Diencephalon (tissue), 1 donor: Measurements from ENCODE around the gene ZNF513. TPM values are rescaled to one million over a fixed set of nuclear protein-coding genes. Genes with fewer than 3 reads are reported as not detected.

Source experiments
- total RNA-seq: library from RNA; depleted of rRNA; stranded (reverse); fragments of >200 nt; gene quantifications from one replicate; pipeline ENCODE4 v1.2.3, GENCODE V29; 2014

The ZNF513 gene
- 14.1 TPM for total RNA-seq

GRCh38 chr2:27380626-27381545 is at the start of gene ZNF513:
Gene ZNF513, minus strand, starts transcription at chr2:27380734. Its CDS starts 208 bp downstream, at chr2:27380526.

DNA sequence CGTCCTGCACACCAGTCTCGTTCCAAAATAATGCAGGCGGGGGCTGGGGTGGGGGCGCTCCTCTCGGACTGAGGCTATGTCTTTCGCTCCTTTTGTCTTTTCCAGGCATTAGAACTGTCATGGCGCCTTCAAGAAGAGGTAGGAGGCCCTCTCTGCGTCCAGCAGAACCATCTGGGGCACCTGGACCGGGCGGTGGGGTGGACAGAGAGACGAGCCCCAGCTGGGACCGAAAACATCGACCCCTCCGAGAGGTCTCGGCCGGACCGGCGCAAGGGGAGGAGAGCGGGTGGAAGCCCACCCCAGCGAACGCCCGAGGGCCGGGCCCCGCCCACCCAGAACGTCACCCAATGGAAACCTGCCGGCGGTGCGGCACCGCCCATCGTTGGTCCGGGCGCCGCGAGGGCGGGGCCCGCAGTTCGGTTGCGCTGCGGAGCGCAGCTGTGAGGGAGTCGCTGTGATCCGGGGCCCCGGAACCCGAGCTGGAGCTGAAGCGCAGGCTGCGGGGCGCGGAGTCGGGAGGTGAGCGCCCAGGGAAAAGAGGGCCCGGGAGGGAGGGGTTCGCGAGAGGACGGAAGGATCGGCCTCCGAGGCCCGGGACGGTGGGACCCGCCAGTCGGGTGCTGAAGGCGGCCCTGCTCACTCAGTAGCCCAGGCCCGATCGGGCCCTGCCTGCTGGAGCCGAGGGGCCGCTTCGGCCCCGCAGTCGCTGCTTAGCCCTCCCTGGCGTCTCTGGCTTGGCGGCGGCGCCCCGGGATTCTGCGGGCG is 47.9 kb upstream of the ZNF513 start, which contains the start of gene NRBP1:
Gene NRBP1, plus strand, starts transcription at position 419 of the 765 bp plus-strand sequence. CDS start 4,643 bp downstream, outside the sequence.

DNA sequence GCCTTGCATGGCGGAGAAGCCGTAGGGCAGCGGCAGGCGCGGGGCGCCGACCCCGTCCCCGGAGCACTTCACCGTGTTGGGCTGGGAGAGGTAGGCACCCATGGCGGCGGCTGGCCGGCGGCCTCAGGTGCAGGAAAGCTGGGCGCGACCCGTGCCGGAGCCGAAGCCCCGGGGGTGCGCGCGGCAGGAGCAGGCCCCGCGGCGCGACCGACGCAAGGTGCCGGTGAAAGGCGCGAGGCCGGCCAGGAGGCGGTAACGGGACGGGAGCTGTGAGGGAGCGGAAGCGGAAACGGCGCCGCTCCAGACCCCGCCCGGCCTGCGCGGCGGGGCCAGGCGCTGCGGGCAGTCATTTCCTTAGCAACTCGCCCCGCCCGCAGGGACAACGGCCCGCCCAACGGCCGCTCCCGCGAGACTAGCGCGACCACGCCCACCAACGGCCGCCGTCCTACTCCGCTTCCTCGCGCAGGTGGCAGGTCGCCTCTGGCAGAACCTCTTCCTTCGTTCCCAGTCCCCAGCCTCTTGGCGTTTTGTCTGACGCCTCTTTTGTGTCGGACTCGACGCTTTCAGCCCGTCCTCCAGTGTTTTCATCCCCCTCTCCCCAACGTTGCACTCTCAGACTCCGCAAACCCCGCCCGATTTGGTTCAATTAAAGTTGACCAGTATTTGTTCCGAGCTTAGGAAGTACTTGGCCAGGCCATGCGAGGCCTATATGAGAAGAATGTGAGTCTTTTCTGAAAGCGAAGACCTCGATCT is 29.0 kb upstream of the ZNF513 start, which contains the start of gene PPM1G:
Gene PPM1G, minus strand, starts transcription at position 271 of the 753 bp plus-strand sequence. Its CDS starts 169 bp downstream, at position 102.

GRCh38 chr2:27370026-27370815 is 10.3 kb downstream of the ZNF513 start, which contains the start of the genes EIF2B4 and SNX17:
Gene EIF2B4, minus strand, starts transcription at chr2:27370338. Its CDS starts 24 bp downstream, at chr2:27370314.
Gene SNX17, plus strand, starts transcription at chr2:27370616. Its CDS starts 128 bp downstream, at chr2:27370744.

GRCh38 chr2:27356382-27357181 is 24.0 kb downstream of the ZNF513 start, which contains the start of gene GTF3C2:
Gene GTF3C2, minus strand, starts transcription at chr2:27356764. Its CDS starts 13,210 bp downstream, at chr2:27343554.

Other genes with a start within 250 kb of the ZNF513 start
- gene PREB, start 246.1 kb downstream of the ZNF513 start, total RNA-seq: 24.7 TPM
- gene PRR30, start 241.3 kb downstream of the ZNF513 start, total RNA-seq: not detected
- gene TCF23, start 231.7 kb downstream of the ZNF513 start, total RNA-seq: not detected
- 57.7 TPM for gene ATRAID, start 168.7 kb downstream of the ZNF513 start, total RNA-seq
- gene SLC5A6, start 168.5 kb downstream of the ZNF513 start, total RNA-seq: 27.7 TPM
- gene CAD, start 163.4 kb downstream of the ZNF513 start, total RNA-seq: 27.2 TPM
- gene SLC30A3, start 117.7 kb downstream of the ZNF513 start, total RNA-seq: 2.1 TPM
- gene DNAJC5G, start 105.3 kb downstream of the ZNF513 start, total RNA-seq: 0.23 TPM
- gene TRIM54, start 98.3 kb downstream of the ZNF513 start, total RNA-seq: not detected
- gene UCN, start 72.3 kb downstream of the ZNF513 start, total RNA-seq: 0.92 TPM
- gene MPV17, start 57.6 kb downstream of the ZNF513 start, total RNA-seq: 45.7 TPM
- 32.3 TPM for gene GTF3C2, start 24.0 kb downstream of the ZNF513 start, total RNA-seq
- gene EIF2B4, start 10.4 kb downstream of the ZNF513 start, total RNA-seq: 23.8 TPM
- 66.0 TPM for gene SNX17, start 10.1 kb downstream of the ZNF513 start, total RNA-seq
- 67.1 TPM for gene PPM1G, start 28.9 kb upstream of the ZNF513 start, total RNA-seq
- gene NRBP1, start 47.9 kb upstream of the ZNF513 start, total RNA-seq: 78.2 TPM
- 0.46 TPM for gene KRTCAP3, start 61.6 kb upstream of the ZNF513 start, total RNA-seq
- gene IFT172, start 109.0 kb upstream of the ZNF513 start, total RNA-seq: 42.0 TPM
- 52.8 TPM for gene FNDC4, start 114.5 kb upstream of the ZNF513 start, total RNA-seq
- gene GCKR, start 116.1 kb upstream of the ZNF513 start, total RNA-seq: 0.69 TPM
- 56.7 TPM for gene ZNF512, start 202.3 kb upstream of the ZNF513 start, total RNA-seq
- gene CCDC121, start 248.3 kb upstream of the ZNF513 start, total RNA-seq: 6.7 TPM
- 36.0 TPM for gene GPN1, start 248.3 kb upstream of the ZNF513 start, total RNA-seq